Keratinocyte (primary cell): ENCODE data around the gene PDGFRA. TPM values are rescaled to one million over a fixed set of nuclear protein-coding genes. Genes with fewer than 3 reads are reported as not detected.
A peak's percentile ranks its signal among the peaks of the same experiment; 100 is the strongest.
"Not testable (repeated sequence)": the region's sequence is repeated elsewhere in the genome, so short reads cannot be mapped to it uniquely, and the experiment has no call there.

Experiments
- DNase-seq: peaks from one replicate; pipeline ENCODE4 v3.0.0-alpha.2; 2011; ENCODE audit warnings: low read depth, missing footprints, low spot score
- FAIRE-seq: peaks from 2 replicates; lab custom pipeline; 2011; peaks lifted over from hg19 to GRCh38; lab: Jason Lieb, UNC
- H2AFZ ChIP-seq: 2 replicates; pipeline ENCODE4 v1.6.0; 2012; ENCODE audit warnings: low read length, control low read depth, inconsistent platforms; ENCODE audit not compliant: control insufficient read depth
- H3K27ac ChIP-seq: 2 replicates; pipeline ENCODE4 v1.5.1; 2011; ENCODE audit warnings: low read length; ENCODE audit not compliant: control insufficient read depth, insufficient read depth
- H3K27me3 ChIP-seq: 3 replicates; pipeline ENCODE4 v1.6.0; 2011; ENCODE audit warnings: low read length; ENCODE audit not compliant: control insufficient read depth, insufficient read depth; ENCODE audit errors: extremely low read depth
- H3K36me3 ChIP-seq, 2 experiments: 2 replicates in 1 of 2; 3 replicates in 1 of 2; pipeline ENCODE4 v1.5.1; 2011; ENCODE audit warnings: low read length in 2 of 2, mild to moderate bottlenecking in 1 of 2; ENCODE audit not compliant: control insufficient read depth in 2 of 2, insufficient read depth in 2 of 2; ENCODE audit errors: extremely low read depth in 1 of 2
- H3K4me1 ChIP-seq: 3 replicates; pipeline ENCODE4 v1.5.1; 2011; ENCODE audit warnings: low read length; ENCODE audit not compliant: control insufficient read depth, insufficient read depth; ENCODE audit errors: extremely low read depth
- H3K4me2 ChIP-seq: 3 replicates; pipeline ENCODE4 v1.6.0; 2011; ENCODE audit warnings: low read depth, low read length; ENCODE audit not compliant: control insufficient read depth, insufficient read depth; ENCODE audit errors: extremely low read depth
- H3K4me3 ChIP-seq, 3 experiments: fragments of 200-600 bp in 1 of 3; sonication (generic) in 1 of 3; 2 replicates in 2 of 3; 3 replicates in 1 of 3; pipeline ENCODE4 v1.5.1; 2011 to 2016; ENCODE audit warnings: low read length in 3 of 3, mild to moderate bottlenecking in 3 of 3, control low read depth in 2 of 3, inconsistent platforms in 1 of 3, low read depth in 1 of 3, mixed read lengths in 1 of 3, mixed run types in 1 of 3, moderate library complexity in 1 of 3; ENCODE audit not compliant: control insufficient read depth in 2 of 3, insufficient read depth in 2 of 3; ENCODE audit errors: extremely low read depth in 1 of 3
- H3K79me2 ChIP-seq: 2 replicates; pipeline ENCODE4 v1.6.0; 2012; ENCODE audit warnings: low read length; ENCODE audit not compliant: control insufficient read depth, insufficient read depth
- H3K9ac ChIP-seq: 3 replicates; pipeline ENCODE4 v1.6.0; 2011; ENCODE audit warnings: low read length; ENCODE audit not compliant: control insufficient read depth, insufficient read depth; ENCODE audit errors: extremely low read depth
- H3K9me1 ChIP-seq: 3 replicates; pipeline ENCODE4 v1.6.0; 2011; ENCODE audit warnings: low read length; ENCODE audit not compliant: control insufficient read depth, insufficient read depth; ENCODE audit errors: extremely low read depth
- H3K9me3 ChIP-seq: 2 replicates; pipeline ENCODE4 v1.5.1; 2012; ENCODE audit warnings: low read depth, low read length; ENCODE audit not compliant: control insufficient read depth
- H4K20me1 ChIP-seq: 3 replicates; pipeline ENCODE4 v1.6.0; 2011; ENCODE audit warnings: low read length; ENCODE audit not compliant: control insufficient read depth, insufficient read depth; ENCODE audit errors: extremely low read depth
- CTCF ChIP-seq, 3 experiments: IDR thresholded peaks in 1 of 3; conservative IDR thresholded peaks in 1 of 3; optimal IDR thresholded peaks in 1 of 3; 2 replicates in 2 of 3; 3 replicates in 1 of 3; pipeline versions ENCODE3 to v1.5.1; 2011; ENCODE audit warnings: low read length in 3 of 3, mild to moderate bottlenecking in 3 of 3, moderate library complexity in 2 of 3, control low read depth in 1 of 3, inconsistent platforms in 1 of 3; ENCODE audit not compliant: insufficient read depth in 2 of 3; ENCODE audit errors: extremely low read depth in 1 of 3
- EZH2 ChIP-seq: IDR thresholded peaks from one replicate; pipeline ENCODE4 v1.6.1; 2012; ENCODE audit warnings: inconsistent platforms, mild to moderate bottlenecking, low read length, moderate library complexity
- dilution Hi-C: fragments of 300-500 bp; cut with MboI; formaldehyde crosslinking; loops from one replicate; pipeline ENCODE4 v1.7.0; 2020; ENCODE audit warnings: low sequenced_read_pairs; ENCODE audit not compliant: extremely low pct_ligation_motif_present
- polyA plus RNA-seq, 5 experiments: library from polyadenylated mRNA; depleted of rRNA in 3 of 5; stranded (reverse) in 3 of 5; stranded (forward) in 1 of 5; unstranded in 1 of 5; fragments of >200 nt; gene quantifications; 1 replicate in 1 of 5; 2 replicates in 3 of 5; 3 replicates in 1 of 5; pipeline versions ENCODE4 v1.2.1 to v1.2.3, GENCODE V29; 2011 to 2012; ENCODE audit warnings: missing spikeins in 2 of 5, low read depth in 1 of 5, low replicate concordance in 1 of 5

The PDGFRA gene
- polyA plus RNA-seq, 1 donor (not counting 4 experiments of a cell fraction or from before 2014, with no cell fraction given): 0.22 TPM

DNA sequence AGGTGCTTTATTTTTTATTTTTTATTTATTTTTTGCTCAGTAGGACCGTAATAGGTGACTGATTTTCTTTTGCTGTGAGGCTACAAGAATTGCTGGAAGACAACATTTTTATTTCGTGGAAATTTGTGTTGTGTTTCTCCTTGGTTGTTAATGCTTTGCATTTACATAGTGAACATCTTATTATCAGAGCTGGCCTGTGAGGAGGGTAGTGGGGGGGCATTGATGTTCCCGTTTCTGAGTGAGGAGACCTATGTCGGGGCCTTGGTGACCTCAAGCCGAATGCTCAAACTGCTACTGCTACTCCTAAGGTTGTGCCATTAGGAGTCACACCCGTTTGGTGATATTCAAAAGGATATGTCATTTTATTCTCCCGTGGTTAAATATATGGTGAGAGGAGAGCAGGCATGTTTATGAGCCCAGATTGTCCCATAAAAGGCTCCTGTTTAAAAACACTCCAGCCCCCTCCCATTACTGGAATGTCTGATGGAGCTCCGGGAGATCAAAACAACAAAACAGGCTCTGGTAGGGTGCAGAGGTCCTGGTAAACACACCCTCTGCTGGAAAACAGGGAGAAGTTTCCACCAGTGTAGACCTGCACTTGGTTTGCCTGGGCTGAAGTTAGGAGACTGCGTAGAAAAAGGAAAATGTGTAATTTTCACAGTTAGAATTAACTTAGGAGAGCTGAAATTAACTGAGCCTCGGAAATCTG is 5.6 kb downstream of the PDGFRA start:
- Histone ChIP-seq H3K79me2 (no peaks in the 10 kb centered on the region), H3K4me1 (peaks cover 25% of the 10 kb centered on the region), H3K4me3 (no peak overlapping the region), H3K27me3 (peaks cover 31% of the 10 kb centered on the region), H3K9me3 (no peaks in the 10 kb centered on the region), H3K9me1 (no peaks in the 10 kb centered on the region), H3K27ac (no peak overlapping the region), H3K4me2 (peak overlapping the region; percentile 78), H3K9ac (no peak overlapping the region), H2AFZ (no peak overlapping the region), H4K20me1 (no peaks in the 10 kb centered on the region), H3K36me3 (no peaks in the 10 kb centered on the region)
- dilution Hi-C loops: no loop called here
- no peak for DNase-seq
- peak; percentile 57 for FAIRE-seq
- no peak for TF ChIP-seq EZH2
- TF ChIP-seq CTCF (optimal IDR thresholded peaks at IDR 0.05 in 1 of 3, IDR thresholded peaks at IDR 0.05 in 1 of 3, conservative IDR thresholded peaks at IDR 0.05 in 1 of 3; ENCODE audit: extremely low read depth in 1 of 3, insufficient read depth in 2 of 3, low read length in 3 of 3): no peak

DNA sequence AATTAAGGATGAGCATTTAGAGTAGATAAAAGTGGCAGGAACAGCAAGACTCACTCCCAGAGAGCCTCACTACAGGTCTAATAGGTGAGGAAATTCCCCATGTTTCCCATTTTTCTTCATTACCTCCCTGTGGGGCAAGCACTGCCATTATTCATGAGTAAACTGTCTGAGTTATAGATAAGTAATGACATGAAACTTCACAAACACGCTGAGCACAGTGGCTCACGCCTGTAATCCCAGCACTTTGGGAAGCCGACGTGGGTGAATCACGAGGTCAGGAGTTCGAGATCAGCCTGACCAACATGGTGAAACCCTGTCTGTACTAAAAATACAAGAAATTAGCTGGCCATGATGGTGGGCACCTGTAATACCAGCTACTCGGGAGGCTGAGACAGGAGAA is 7.2 kb downstream of the PDGFRA start:
- not testable (repeated sequence) for FAIRE-seq

GRCh38 chr4:54237770-54238169 is 8.7 kb downstream of the PDGFRA start:
- peak; percentile 13 for FAIRE-seq

More for the DNA sequence above, 7.2 kb downstream of the PDGFRA start:
- H3K9me3 ChIP-seq, DNase-seq, H3K9me1 ChIP-seq, H3K4me3 ChIP-seq, H3K79me2 ChIP-seq, H2AFZ ChIP-seq, H3K36me3 ChIP-seq, dilution Hi-C loops, H3K9ac ChIP-seq, H3K27ac ChIP-seq, H3K4me2 ChIP-seq, H4K20me1 ChIP-seq: not testable (repeated sequence)
- peaks cover 15% of the 10 kb centered on the region for H3K27me3 ChIP-seq
- peaks cover 16% of the 10 kb centered on the region for H3K4me1 ChIP-seq

More at GRCh38 chr4:54237770-54238169, 8.7 kb downstream of the PDGFRA start:
- Histone ChIP-seq H3K9me3 (no peaks in the 10 kb centered on the region), H3K36me3 (no peaks in the 10 kb centered on the region), H3K27me3 (peaks cover under 1% of the 10 kb centered on the region), H3K4me3 (no peak overlapping the region), H3K79me2 (no peaks in the 10 kb centered on the region), H4K20me1 (no peaks in the 10 kb centered on the region), H3K4me1 (peaks cover 8% of the 10 kb centered on the region), H3K4me2 (no peak overlapping the region), H2AFZ (no peak overlapping the region), H3K9me1 (no peaks in the 10 kb centered on the region), H3K27ac (no peak overlapping the region), H3K9ac (no peak overlapping the region)
- dilution Hi-C loops: no loop called here
- TF ChIP-seq CTCF (optimal IDR thresholded peaks at IDR 0.05 in 1 of 3, IDR thresholded peaks at IDR 0.05 in 1 of 3, conservative IDR thresholded peaks at IDR 0.05 in 1 of 3; ENCODE audit: extremely low read depth in 1 of 3, insufficient read depth in 2 of 3, low read length in 3 of 3) (no peak), EZH2 (no peak)
- no peak for DNase-seq
